ENCODE data around the gene BCL2A1. TPM values are rescaled to one million over a fixed set of nuclear protein-coding genes. Genes with fewer than 3 reads are reported as not detected.

Gene BCL2A1
- total RNA-seq, 1 experiment from 2014 or later: 4.7 TPM

DNA sequence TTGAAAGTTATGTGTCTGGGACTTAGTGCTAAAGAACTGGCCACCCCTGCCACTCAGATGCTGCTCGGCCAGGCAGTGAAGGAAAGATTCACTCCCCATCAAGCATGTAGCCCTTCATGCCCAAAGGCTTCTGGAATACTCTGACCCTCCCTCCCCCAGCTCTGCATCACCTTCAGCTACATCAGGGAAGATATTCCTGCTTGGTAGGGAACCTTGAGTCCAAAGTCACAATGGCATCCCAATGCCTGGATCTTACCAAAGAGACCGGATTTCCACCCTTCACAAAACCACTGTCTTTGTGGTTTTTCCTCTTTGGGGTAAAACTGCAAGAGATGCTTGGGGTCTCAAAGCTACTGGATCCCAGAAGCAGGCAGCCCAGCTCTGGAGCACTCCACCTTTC is 18.2 kb upstream of the BCL2A1 start:
- BruUV-seq (replicated peaks): no TSS peak
- Histone ChIP-seq H3K9me3 (ENCODE audit: control insufficient read depth, insufficient read depth, low read depth, low read length) (no peaks in the 10 kb centered on the region), H3K27me3 (ENCODE audit: control insufficient read depth, insufficient read depth, low read length) (no peaks in the 10 kb centered on the region), H3K4me1 (ENCODE audit: control insufficient read depth, insufficient read depth, low read length) (no peaks in the 10 kb centered on the region), H3K4me3 (ENCODE audit: low read depth in 2 of 2, low read length in 2 of 2) (no peak overlapping the region), H3K27ac (ENCODE audit: low read length) (no peak overlapping the region), H3K36me3 (ENCODE audit: control insufficient read depth, insufficient read depth, low read length) (no peaks in the 10 kb centered on the region)
- in situ Hi-C loops (cut with HindIII; ENCODE audit: low pct_unique_long_range_greater_than_20kb, low sequenced_read_pairs) (no loop called here), intact Hi-C loops (cut with micrococcal nuclease; ENCODE audit: unreplicated experiment) (no loop called here)
- TF ChIP-seq TCF7L2 (IDR thresholded peaks at IDR 0.05; ENCODE audit: low read depth, low read length) (no peak), POLR2AphosphoS5 (IDR thresholded peaks at IDR 0.05; ENCODE audit: low read depth, low read length) (no peak), SIN3A (IDR thresholded peaks at IDR 0.05; ENCODE audit: borderline replicate concordance, insufficient read depth, low read depth, low read length) (no peak)
- TF ChIP-seq, protein P1, sequence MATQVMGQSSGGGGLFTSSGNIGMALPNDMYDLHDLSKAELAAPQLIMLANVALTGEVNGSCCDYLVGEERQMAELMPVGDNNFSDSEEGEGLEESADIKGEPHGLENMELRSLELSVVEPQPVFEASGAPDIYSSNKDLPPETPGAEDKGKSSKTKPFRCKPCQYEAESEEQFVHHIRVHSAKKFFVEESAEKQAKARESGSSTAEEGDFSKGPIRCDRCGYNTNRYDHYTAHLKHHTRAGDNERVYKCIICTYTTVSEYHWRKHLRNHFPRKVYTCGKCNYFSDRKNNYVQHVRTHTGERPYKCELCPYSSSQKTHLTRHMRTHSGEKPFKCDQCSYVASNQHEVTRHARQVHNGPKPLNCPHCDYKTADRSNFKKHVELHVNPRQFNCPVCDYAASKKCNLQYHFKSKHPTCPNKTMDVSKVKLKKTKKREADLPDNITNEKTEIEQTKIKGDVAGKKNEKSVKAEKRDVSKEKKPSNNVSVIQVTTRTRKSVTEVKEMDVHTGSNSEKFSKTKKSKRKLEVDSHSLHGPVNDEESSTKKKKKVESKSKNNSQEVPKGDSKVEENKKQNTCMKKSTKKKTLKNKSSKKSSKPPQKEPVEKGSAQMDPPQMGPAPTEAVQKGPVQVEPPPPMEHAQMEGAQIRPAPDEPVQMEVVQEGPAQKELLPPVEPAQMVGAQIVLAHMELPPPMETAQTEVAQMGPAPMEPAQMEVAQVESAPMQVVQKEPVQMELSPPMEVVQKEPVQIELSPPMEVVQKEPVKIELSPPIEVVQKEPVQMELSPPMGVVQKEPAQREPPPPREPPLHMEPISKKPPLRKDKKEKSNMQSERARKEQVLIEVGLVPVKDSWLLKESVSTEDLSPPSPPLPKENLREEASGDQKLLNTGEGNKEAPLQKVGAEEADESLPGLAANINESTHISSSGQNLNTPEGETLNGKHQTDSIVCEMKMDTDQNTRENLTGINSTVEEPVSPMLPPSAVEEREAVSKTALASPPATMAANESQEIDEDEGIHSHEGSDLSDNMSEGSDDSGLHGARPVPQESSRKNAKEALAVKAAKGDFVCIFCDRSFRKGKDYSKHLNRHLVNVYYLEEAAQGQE (IDR thresholded peaks at IDR 0.05; ENCODE audit: insufficient read depth in 1 of 2, low read depth in 2 of 2, low read length in 1 of 2): no peak
- TF ChIP-seq, protein P2, sequence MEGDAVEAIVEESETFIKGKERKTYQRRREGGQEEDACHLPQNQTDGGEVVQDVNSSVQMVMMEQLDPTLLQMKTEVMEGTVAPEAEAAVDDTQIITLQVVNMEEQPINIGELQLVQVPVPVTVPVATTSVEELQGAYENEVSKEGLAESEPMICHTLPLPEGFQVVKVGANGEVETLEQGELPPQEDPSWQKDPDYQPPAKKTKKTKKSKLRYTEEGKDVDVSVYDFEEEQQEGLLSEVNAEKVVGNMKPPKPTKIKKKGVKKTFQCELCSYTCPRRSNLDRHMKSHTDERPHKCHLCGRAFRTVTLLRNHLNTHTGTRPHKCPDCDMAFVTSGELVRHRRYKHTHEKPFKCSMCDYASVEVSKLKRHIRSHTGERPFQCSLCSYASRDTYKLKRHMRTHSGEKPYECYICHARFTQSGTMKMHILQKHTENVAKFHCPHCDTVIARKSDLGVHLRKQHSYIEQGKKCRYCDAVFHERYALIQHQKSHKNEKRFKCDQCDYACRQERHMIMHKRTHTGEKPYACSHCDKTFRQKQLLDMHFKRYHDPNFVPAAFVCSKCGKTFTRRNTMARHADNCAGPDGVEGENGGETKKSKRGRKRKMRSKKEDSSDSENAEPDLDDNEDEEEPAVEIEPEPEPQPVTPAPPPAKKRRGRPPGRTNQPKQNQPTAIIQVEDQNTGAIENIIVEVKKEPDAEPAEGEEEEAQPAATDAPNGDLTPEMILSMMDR (IDR thresholded peaks at IDR 0.05): no peak
- ATAC-seq (no peak), DNase-seq (ENCODE audit: low read depth, low spot score) (no peak)
- CTCF ChIA-PET: no interaction called here
- POLR2A ChIA-PET: no interaction called here

DNA sequence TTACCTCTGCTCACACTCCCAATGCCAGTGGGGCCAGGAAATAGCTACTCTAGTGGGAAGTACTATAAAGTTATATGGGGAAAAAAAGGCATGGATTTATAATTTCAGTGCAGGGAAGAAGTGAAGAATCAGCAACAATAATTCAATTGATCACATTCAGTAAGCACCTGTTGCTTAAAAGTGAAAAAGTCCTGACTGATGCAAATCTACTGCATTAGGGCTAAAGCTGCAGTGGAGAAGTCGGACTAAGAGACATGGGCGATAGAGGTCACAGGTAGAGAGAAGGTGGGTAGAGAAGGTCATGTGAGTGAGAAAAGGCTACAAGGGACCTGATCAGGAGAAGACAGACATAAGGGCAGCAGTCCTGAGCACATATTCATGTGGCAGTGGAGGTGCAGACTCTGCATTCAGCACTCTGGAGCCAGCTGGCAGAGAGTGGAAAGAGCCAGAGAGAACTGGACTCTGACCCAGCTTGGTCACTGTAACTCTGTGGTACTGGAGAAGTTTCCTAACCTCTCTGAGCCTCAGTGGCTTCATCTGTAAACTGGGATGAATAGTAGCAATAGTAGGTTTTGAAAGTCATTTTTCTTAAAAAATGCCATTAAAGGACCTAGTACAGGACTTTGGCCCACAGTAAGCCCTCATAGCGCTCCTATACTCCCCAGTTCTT is 17.6 kb upstream of the BCL2A1 start:
- Histone ChIP-seq H3K36me3 (ENCODE audit: control insufficient read depth, insufficient read depth, low read length) (no peaks in the 10 kb centered on the region), H3K4me1 (ENCODE audit: control insufficient read depth, insufficient read depth, low read length) (no peaks in the 10 kb centered on the region), H3K27ac (ENCODE audit: low read length) (no peak overlapping the region), H3K4me3 (ENCODE audit: low read depth in 2 of 2, low read length in 2 of 2) (no peak overlapping the region), H3K27me3 (ENCODE audit: control insufficient read depth, insufficient read depth, low read length) (no peaks in the 10 kb centered on the region), H3K9me3 (ENCODE audit: control insufficient read depth, insufficient read depth, low read depth, low read length) (no peaks in the 10 kb centered on the region)
- no TSS peak for BruUV-seq (replicated peaks)
- intact Hi-C loops (cut with micrococcal nuclease; ENCODE audit: unreplicated experiment): no loop called here
- ChIA-PET POLR2A (no interaction called here), CTCF (no interaction called here)
- no peak for TF ChIP-seq SIN3A (IDR thresholded peaks at IDR 0.05; ENCODE audit: borderline replicate concordance, insufficient read depth, low read depth, low read length)
- no peak for TF ChIP-seq TCF7L2 (IDR thresholded peaks at IDR 0.05; ENCODE audit: low read depth, low read length)
- TF ChIP-seq, protein P2 (IDR thresholded peaks at IDR 0.05): no peak
- TF ChIP-seq POLR2AphosphoS5 (IDR thresholded peaks at IDR 0.05; ENCODE audit: low read depth, low read length): no peak
- TF ChIP-seq, protein P1 (IDR thresholded peaks at IDR 0.05; ENCODE audit: insufficient read depth in 1 of 2, low read depth in 2 of 2, low read length in 1 of 2): no peak
- in situ Hi-C loops (cut with HindIII; ENCODE audit: low pct_unique_long_range_greater_than_20kb, low sequenced_read_pairs): no loop called here
- ATAC-seq (no peak), DNase-seq (ENCODE audit: low read depth, low spot score) (no peak)
